ENCODE measurements around the gene SNAPC2. TPM values are rescaled to one million over a fixed set of nuclear protein-coding genes. Genes with fewer than 3 reads are reported as not detected.
A peak's percentile ranks its signal among the peaks of the same experiment; 100 is the strongest.

Gene SNAPC2
- total RNA-seq, 4 donors from 2014 or later, result 29.5 to 37.7 (median 33.4) TPM

DNA sequence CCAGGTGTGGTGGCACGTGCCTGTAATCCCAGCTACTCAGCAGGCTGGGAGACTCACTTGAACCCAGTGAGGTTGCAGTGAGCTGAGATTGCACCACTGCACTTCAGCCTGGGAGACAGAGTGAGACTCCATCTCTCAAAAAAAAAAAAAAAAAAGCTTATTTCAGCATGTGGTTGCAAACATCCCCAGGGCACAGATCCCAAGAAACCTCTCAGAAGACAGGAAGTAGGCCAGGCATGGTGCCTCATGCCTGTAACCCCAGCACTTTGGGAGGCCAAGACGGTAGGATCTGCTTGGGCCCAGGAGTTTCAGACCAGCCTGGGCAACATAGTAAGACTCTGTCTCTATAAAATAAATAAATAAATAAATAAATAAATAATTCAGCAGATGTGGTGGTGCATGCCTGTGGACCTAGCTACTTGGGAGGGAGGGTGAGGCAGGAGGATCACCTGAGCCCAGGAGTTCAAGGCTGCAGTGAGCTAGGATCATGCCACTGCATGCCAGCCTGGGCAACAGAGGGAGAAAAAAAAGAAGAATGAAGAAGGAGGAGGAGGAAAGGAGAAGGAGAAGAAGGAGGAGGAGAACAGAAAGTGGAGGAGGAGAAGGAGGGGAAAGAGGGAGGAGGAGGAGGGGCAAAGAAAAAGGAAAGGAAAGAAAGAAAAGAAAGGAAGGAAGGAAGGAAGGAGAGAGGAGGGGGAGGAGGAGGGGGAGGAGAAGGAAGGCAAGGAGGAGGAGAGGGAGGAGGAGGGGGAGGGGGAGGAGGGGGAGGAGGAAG lies 36.2 kb upstream of the SNAPC2 start:
- no peak overlapping the region for H3K4me3 ChIP-seq
- H3K27ac ChIP-seq, result no peak overlapping the region
- TF ChIP-seq EP300 (IDR thresholded peaks at IDR 0.05), result no peak
- TF ChIP-seq, protein P1, sequence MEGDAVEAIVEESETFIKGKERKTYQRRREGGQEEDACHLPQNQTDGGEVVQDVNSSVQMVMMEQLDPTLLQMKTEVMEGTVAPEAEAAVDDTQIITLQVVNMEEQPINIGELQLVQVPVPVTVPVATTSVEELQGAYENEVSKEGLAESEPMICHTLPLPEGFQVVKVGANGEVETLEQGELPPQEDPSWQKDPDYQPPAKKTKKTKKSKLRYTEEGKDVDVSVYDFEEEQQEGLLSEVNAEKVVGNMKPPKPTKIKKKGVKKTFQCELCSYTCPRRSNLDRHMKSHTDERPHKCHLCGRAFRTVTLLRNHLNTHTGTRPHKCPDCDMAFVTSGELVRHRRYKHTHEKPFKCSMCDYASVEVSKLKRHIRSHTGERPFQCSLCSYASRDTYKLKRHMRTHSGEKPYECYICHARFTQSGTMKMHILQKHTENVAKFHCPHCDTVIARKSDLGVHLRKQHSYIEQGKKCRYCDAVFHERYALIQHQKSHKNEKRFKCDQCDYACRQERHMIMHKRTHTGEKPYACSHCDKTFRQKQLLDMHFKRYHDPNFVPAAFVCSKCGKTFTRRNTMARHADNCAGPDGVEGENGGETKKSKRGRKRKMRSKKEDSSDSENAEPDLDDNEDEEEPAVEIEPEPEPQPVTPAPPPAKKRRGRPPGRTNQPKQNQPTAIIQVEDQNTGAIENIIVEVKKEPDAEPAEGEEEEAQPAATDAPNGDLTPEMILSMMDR (IDR thresholded peaks at IDR 0.05), result no peak
- TF ChIP-seq POLR2AphosphoS5 (IDR thresholded peaks at IDR 0.05), result no peak
- TF ChIP-seq POLR2A (IDR thresholded peaks at IDR 0.05), result no peak
- no peaks in the 10 kb centered on the region for H3K36me3 ChIP-seq
- H3K9me3 ChIP-seq, result no peaks in the 10 kb centered on the region
- peaks cover 50% of the 10 kb centered on the region for H3K27me3 ChIP-seq
- WGBS, 2 donors (ENCODE audit: low coverage in 1 of 2), result 71 to 86% methylated on average over 1 to 2 of the region's 2 CpGs
- no peak for ATAC-seq
- peaks cover 0 to 11% (median 0%) of the 10 kb centered on the region in 3 donors for H3K4me1 ChIP-seq

DNA sequence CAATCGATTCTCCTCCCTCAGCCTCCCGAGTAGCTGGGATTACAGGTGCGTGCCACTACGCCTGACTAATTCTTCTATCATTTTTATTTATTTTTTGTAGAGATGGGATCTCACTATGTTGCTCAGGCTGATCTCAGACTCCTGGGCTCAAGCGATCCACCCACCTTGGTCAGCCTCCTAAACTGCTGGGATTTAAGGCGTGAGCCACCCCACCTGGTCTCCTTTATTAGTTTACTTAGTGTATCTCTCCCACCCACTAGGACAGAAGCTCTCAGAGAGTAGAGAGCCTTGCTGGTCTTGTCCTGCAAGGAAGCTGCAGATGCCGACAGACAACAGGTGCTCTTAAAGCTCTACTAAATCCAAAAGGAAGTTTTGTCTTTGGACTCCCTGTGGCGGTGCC lies 34.3 kb upstream of the SNAPC2 start:
- WGBS, 2 donors (ENCODE audit: low coverage in 1 of 2), result 88 to 90% methylated on average over 2 to 4 of the region's 8 CpGs
- ATAC-seq, result no peak
- no peak for TF ChIP-seq EP300 (IDR thresholded peaks at IDR 0.05)
- no peak for TF ChIP-seq POLR2AphosphoS5 (IDR thresholded peaks at IDR 0.05)
- TF ChIP-seq, protein P1 (IDR thresholded peaks at IDR 0.05), result no peak
- no peak for TF ChIP-seq POLR2A (IDR thresholded peaks at IDR 0.05)

DNA sequence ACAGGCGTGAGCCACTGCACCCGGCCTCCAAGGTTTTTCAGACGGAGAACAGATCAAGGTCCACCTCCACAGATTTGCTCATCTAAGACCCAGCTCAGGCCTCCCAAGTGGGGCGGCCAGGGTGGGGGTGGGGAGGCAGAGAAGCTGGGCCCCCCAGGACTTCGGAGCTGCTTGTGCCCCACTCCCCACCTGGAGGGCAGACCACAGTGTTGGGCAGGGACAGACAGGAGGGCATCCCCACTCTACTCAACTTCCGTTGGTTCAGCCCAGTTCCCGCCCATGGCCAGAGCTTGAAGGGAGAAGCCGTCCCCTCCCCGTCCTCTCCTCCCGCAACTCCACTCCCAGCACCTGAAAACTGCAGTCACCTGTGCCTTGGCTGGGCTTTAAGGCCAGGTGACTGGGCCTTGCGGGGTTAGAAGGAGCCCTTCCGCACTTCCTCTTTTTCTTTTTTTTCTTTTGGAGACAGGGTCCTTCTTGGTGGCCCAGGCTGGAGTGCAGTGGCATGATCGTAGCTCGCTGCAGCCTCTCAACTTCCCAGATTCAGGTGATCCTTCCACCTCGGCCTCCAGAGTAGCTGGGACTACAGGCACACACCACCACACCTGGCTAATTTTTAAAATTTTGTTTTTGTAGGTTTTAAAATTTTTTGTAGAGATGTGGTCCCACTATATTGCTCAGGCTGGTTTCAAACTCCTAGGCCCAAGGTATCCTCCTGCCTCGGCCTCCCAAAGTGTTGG lies 32.6 kb upstream of the SNAPC2 start:
- H3K27me3 ChIP-seq, result peaks cover 63% of the 10 kb centered on the region
- 93 to 94% methylated on average over 3 to 7 of the region's 16 CpGs for WGBS, 2 donors (ENCODE audit: low coverage in 1 of 2)
- no peak for TF ChIP-seq EP300 (IDR thresholded peaks at IDR 0.05)
- TF ChIP-seq POLR2A (IDR thresholded peaks at IDR 0.05), result no peak
- TF ChIP-seq POLR2AphosphoS5 (IDR thresholded peaks at IDR 0.05), result no peak
- TF ChIP-seq, protein P1 (IDR thresholded peaks at IDR 0.05), result no peak

More for the DNA sequence above, 34.3 kb upstream of the SNAPC2 start:
- Histone ChIP-seq H3K27ac (no peak overlapping the region), H3K4me3 (no peak overlapping the region), H3K9me3 (no peaks in the 10 kb centered on the region), H3K4me1 (peaks cover 0 to 11% (median 0%) of the 10 kb centered on the region in 3 donors), H3K36me3 (no peaks in the 10 kb centered on the region), H3K27me3 (peaks cover 56% of the 10 kb centered on the region)

DNA sequence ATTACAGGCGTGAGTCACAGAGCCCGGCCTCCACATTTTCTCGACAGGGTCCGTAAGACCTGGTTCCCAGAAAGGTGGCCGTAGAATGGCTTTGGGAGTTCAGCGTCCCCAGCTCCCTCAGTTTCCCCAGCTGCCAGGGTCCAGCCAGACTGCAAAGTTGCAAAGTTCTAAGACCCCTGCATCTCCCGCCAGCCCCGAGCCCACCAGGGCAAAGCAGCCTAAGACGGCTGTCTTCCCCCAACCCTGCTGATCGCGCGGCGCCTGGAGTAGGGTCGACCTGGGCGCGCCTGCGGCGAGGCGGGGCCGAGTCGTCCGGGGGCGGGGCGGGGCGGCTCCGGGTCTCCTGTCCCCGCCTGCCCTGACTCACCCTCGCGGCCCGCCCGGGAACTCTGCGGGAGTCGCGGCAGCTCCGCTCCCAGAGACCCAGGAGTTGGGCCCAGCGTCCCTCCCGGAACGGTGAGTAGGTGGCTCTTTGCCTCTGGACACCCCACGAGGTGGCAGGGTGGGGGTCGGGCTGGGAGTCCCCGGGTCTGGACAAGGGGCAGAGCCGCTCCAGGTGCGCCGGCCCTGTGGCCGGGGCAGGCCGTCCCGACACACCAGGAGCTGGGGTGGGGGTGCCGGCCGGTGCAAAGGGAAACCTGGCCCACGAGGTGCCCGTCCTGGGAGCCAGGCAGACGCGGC lies 31.9 kb upstream of the SNAPC2 start, which contains the start of gene LRRC8E:
Gene LRRC8E (plus strand): TSS at position 366 of the 681 bp plus-strand sequence. CDS start 7,094 bp downstream, outside the sequence.
- Histone ChIP-seq H3K27me3 (peaks cover 70% of the 10 kb centered on the region), H3K9me3 (no peaks in the 10 kb centered on the region), H3K36me3 (no peaks in the 10 kb centered on the region), H3K4me3 (peak within 1 kb of the TSS in 1 of 2 donors; percentile 48), H3K27ac (no peak within 1 kb of the TSS), H3K4me1 (peaks cover 0 to 11% (median 0%) of the 10 kb centered on the region in 3 donors)
- peak; percentile 84 for ATAC-seq
- 8 to 100% methylated on average over 1 to 5 of the region's 53 CpGs for WGBS, 2 donors (ENCODE audit: low coverage in 1 of 2)
- TF ChIP-seq POLR2A (IDR thresholded peaks at IDR 0.05) (no peak), POLR2AphosphoS5 (IDR thresholded peaks at IDR 0.05) (no peak), EP300 (IDR thresholded peaks at IDR 0.05) (no peak)
- TF ChIP-seq, protein P1 (IDR thresholded peaks at IDR 0.05), result no peak

More for the DNA sequence above, 32.6 kb upstream of the SNAPC2 start:
- Histone ChIP-seq H3K36me3 (no peaks in the 10 kb centered on the region), H3K4me1 (peaks cover 0 to 11% (median 0%) of the 10 kb centered on the region in 3 donors), H3K27ac (no peak overlapping the region), H3K9me3 (no peaks in the 10 kb centered on the region), H3K4me3 (no peak overlapping the region)
- ATAC-seq, result no peak

Measured in gastroesophageal sphincter (tissue), 4 donors.